Breast epithelium (tissue), 4 donors: ENCODE data around the gene OSBPL10. TPM values are rescaled to one million over a fixed set of nuclear protein-coding genes. Genes with fewer than 3 reads are reported as not detected.

Source experiments
- DNase-seq, 2 donors: peaks; one replicate each; pipeline ENCODE4 v3.0.0-alpha.2; 2019; ENCODE audit warnings: low spot score in 2 of 2
- H3K27ac ChIP-seq, 2 donors: fragments of 200-600 bp; sonication (generic) in 1 of 2; one replicate each; pipeline ENCODE4 v1.5.1; 2016 to 2019; ENCODE audit warnings: mild to moderate bottlenecking in 1 of 2
- H3K27me3 ChIP-seq, 2 donors: fragments of 200-600 bp; sonication (generic) in 1 of 2; one replicate each; pipeline versions ENCODE4 v1.5.1 to v1.6.0; 2017 to 2019; ENCODE audit warnings: control low read depth in 1 of 2, mild to moderate bottlenecking in 1 of 2
- H3K36me3 ChIP-seq: fragments of 200-600 bp; one replicate; pipeline ENCODE4 v1.5.1; 2019
- H3K4me1 ChIP-seq, 2 donors: fragments of 200-600 bp; sonication (generic); one replicate each; pipeline ENCODE4 v1.5.1; 2016 to 2019; ENCODE audit warnings: control low read depth in 1 of 2
- H3K4me3 ChIP-seq, 3 donors: fragments of 200-600 bp; sonication (generic); 1 replicate in 2 of 3; 2 replicates in 1 of 3; pipeline ENCODE4 v1.5.1; 2016 to 2019; ENCODE audit warnings: mild to moderate bottlenecking in 3 of 3, moderate library complexity in 2 of 3
- H3K9me3 ChIP-seq, 2 donors: fragments of 200-600 bp; sonication (generic) in 1 of 2; one replicate each; pipeline ENCODE4 v1.5.1; 2016 to 2019; ENCODE audit warnings: control low read depth in 1 of 2
- POLR2A ChIP-seq: fragments of 450-650 bp; IDR thresholded peaks from one replicate; pipeline ENCODE4 v1.6.1; 2016; ENCODE audit warnings: antibody characterized with exemption, mild to moderate bottlenecking, moderate library complexity
- POLR2AphosphoS5 ChIP-seq, 3 donors: sonication (generic); formaldehyde crosslinking; IDR thresholded peaks; one replicate each; pipeline ENCODE4 v1.6.1; 2017; ENCODE audit warnings: antibody characterized with exemption in 3 of 3
- intact Hi-C: fragments of 100-400 bp; cut with DNase I; formaldehyde crosslinking; loops from one replicate; pipeline ENCODE4 v1.15.1; 2023; ENCODE audit warnings: low total_unique reads
- total RNA-seq, 3 donors: library from RNA; depleted of rRNA; stranded (reverse); fragments of >200 nt; gene quantifications; one replicate each; pipeline ENCODE4 v1.1.0, GENCODE V29; 2016
- TF ChIP-seq, protein P1 (sequence below), 3 donors: fragments of 450-650 bp; IDR thresholded peaks; one replicate each; pipeline ENCODE4 v1.5.1; 2016 to 2017; ENCODE audit warnings: antibody characterized with exemption in 3 of 3, mild to moderate bottlenecking in 3 of 3, moderate library complexity in 3 of 3

Gene OSBPL10
- total RNA-seq, 3 donors from 2014 or later = 17.6 to 47.4 (median 26.5) TPM

DNA sequence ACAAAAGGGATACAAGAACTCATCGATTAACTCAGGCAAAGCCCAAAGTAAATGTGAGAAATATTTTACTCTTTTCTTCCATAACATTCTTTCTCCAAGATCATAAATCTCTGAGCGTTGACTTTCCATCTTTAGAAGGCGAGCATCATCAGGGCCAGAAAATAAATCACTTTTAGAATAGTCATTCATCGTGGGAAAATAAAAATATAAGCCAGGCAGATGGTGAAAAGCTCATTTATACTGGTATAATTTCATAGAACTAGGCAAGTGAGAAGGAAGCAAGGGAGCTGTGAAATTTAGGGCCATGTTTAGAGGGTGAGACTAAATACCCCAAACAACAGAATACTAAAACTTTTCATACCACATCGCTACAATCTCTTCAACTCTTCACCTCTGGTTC, 257.4 kb downstream of the OSBPL10 start:
- Histone ChIP-seq H3K27ac (no peak overlapping the region), H3K4me1 (no peaks in the 10 kb centered on the region), H3K9me3 (no peaks in the 10 kb centered on the region), H3K4me3 (no peak overlapping the region), H3K27me3 (no peaks in the 10 kb centered on the region), H3K36me3 (no peaks in the 10 kb centered on the region)
- DNase-seq = no peak
- TF ChIP-seq, protein P1, sequence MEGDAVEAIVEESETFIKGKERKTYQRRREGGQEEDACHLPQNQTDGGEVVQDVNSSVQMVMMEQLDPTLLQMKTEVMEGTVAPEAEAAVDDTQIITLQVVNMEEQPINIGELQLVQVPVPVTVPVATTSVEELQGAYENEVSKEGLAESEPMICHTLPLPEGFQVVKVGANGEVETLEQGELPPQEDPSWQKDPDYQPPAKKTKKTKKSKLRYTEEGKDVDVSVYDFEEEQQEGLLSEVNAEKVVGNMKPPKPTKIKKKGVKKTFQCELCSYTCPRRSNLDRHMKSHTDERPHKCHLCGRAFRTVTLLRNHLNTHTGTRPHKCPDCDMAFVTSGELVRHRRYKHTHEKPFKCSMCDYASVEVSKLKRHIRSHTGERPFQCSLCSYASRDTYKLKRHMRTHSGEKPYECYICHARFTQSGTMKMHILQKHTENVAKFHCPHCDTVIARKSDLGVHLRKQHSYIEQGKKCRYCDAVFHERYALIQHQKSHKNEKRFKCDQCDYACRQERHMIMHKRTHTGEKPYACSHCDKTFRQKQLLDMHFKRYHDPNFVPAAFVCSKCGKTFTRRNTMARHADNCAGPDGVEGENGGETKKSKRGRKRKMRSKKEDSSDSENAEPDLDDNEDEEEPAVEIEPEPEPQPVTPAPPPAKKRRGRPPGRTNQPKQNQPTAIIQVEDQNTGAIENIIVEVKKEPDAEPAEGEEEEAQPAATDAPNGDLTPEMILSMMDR (IDR thresholded peaks at IDR 0.05) = no peak
- TF ChIP-seq POLR2A (no peak), POLR2AphosphoS5 (IDR thresholded peaks at IDR 0.05) (no peak)
- intact Hi-C loops = no loop called here

DNA sequence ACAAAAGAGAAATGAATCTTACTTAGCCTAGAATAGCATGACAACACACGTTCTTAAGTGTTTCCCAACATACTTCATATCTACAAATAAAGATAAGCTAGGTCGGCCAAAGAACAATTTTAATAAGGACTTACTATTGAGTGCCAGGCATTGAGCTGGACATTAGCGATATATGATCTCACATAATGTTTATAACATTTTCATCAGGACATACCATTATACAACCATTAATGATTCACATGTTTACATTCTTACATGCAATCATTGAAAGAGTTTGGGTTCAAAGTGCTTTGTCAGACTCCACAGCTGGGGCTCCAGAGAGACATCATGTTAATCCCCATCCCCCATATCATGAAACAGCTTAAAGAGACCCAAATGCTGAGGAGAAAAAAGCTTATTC, 259.4 kb downstream of the OSBPL10 start:
- no peaks in the 10 kb centered on the region for H3K36me3 ChIP-seq
- no peaks in the 10 kb centered on the region for H3K9me3 ChIP-seq
- H3K27me3 ChIP-seq = no peaks in the 10 kb centered on the region
- no peak overlapping the region for H3K27ac ChIP-seq
- TF ChIP-seq POLR2AphosphoS5 (IDR thresholded peaks at IDR 0.05) (no peak), POLR2A (no peak)
- TF ChIP-seq, protein P1 (IDR thresholded peaks at IDR 0.05) = no peak
- DNase-seq = no peak
- intact Hi-C loops = no loop called here
- H3K4me3 ChIP-seq = no peak overlapping the region
- no peaks in the 10 kb centered on the region for H3K4me1 ChIP-seq

DNA sequence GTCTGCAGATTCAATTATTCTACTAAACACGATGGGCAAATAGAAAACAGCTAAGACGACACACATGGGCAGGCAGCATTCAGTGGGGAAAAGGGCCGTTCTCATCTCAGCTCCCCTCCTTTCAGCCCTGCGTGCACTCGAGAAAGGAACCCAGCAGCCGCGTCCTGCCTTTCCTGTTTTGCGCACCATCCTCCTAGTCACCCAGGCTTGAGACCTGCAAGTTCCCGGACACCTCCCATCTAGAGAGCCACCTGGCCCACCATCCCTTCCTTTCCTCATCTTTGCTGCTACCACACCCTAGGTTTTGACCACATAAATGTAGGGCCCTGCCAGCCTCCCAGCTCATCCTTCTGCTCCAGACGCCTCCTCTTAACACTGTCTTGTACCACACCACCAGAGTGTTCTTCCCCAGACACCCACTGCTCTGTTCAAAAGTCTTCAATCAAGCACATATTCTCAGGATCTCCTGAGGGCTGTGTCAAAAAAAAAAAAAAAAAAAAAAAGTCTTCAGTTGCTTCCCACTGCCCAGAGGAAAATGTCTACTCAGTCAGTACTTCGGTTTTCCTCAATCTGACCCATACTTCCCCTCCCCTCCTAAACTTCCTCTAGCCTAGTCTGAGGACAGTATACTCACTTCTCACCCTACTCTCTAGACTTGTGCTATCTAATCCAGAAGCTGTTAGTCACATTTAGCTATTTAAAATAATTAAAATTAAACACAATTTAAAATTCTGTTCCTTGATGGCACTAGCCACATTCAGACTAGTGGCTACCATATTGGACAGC, 266.4 kb downstream of the OSBPL10 start:
- H3K27me3 ChIP-seq = no peaks in the 10 kb centered on the region
- intact Hi-C loops = no loop called here
- H3K27ac ChIP-seq = no peak overlapping the region
- H3K4me3 ChIP-seq = no peak overlapping the region
- no peaks in the 10 kb centered on the region for H3K36me3 ChIP-seq
- no peak for DNase-seq
- no peaks in the 10 kb centered on the region for H3K4me1 ChIP-seq
- H3K9me3 ChIP-seq = no peaks in the 10 kb centered on the region
- TF ChIP-seq POLR2AphosphoS5 (IDR thresholded peaks at IDR 0.05) (no peak), POLR2A (no peak)
- TF ChIP-seq, protein P1 (IDR thresholded peaks at IDR 0.05) = no peak

DNA sequence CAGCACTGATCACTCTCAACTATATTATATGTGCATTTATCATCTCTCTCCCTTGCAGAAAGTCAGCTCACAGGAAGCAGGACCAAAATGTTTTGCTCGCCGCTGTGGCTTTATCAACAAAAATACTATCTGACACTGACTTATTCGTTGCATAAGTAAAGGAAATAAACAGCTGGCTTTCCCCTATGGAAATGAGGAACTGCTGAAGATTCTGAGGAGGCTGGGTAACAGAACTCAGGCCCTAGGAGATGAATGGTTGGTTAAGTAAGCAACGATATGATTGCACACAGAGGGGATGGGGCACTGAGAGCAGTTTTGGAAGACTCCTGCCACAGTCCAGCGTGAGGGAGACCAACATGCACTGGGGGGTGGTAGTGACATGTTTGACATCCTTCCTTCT, 267.2 kb downstream of the OSBPL10 start:
- Histone ChIP-seq H3K4me3 (no peak overlapping the region), H3K9me3 (no peaks in the 10 kb centered on the region), H3K27me3 (no peaks in the 10 kb centered on the region), H3K36me3 (no peaks in the 10 kb centered on the region), H3K4me1 (no peaks in the 10 kb centered on the region), H3K27ac (no peak overlapping the region)
- TF ChIP-seq, protein P1 (IDR thresholded peaks at IDR 0.05) = no peak
- TF ChIP-seq POLR2A (no peak), POLR2AphosphoS5 (IDR thresholded peaks at IDR 0.05) (no peak)
- no peak for DNase-seq
- intact Hi-C loops = no loop called here

DNA sequence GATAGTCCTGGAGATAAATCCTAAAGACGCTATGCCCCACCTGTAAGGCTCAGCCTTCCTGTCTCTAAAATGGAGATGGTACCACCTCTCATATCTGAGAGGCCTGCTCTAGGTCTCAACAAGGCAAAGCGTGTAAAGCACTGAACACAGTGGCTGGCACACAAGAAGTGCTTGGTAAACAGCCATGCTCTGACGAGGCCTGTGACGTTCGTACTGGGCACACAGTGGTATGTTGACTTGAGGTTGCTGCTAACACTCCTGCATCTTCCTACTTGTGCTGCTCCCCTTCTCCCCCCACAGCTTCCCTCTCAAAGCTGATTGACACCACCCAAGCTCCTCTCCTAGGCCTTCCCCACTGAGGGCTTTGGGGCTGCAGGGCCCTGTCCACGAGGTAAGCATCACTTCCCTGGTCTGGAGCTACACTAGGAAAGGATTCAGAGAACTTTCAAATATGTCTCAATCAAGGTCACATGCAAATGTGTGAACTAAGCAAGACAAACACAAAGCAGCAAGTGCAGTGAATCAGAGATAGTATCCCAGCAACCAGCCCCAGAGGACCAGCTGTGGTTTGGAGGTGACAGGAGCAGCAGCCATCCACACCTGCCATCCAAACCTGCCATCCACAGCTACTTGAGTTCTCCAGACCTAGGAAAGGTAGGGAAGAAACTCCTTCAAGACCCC, 270.8 kb downstream of the OSBPL10 start:
- no peaks in the 10 kb centered on the region for H3K36me3 ChIP-seq
- no peak for TF ChIP-seq POLR2A
- TF ChIP-seq POLR2AphosphoS5 (IDR thresholded peaks at IDR 0.05) = no peak
- TF ChIP-seq, protein P1 (IDR thresholded peaks at IDR 0.05) = no peak
- H3K4me1 ChIP-seq = no peaks in the 10 kb centered on the region
- intact Hi-C loops = no loop called here
- DNase-seq = no peak
- no peaks in the 10 kb centered on the region for H3K9me3 ChIP-seq
- no peak overlapping the region for H3K4me3 ChIP-seq
- no peaks in the 10 kb centered on the region for H3K27me3 ChIP-seq
- H3K27ac ChIP-seq = no peak overlapping the region
